HG02943 (cell line): ENCODE results near the gene ALDH18A1.

ENCODE experiments used
- ATAC-seq: cut with Tn5 transposase; IDR thresholded peaks from one replicate; pipeline ENCODE4 v1.9.1; 2021; ENCODE audit warnings: mild to moderate bottlenecking, low read depth, moderate library complexity; ENCODE audit not compliant: unreplicated experiment

The ALDH18A1 gene

GRCh38 chr10:95559896-95560277 lies 96.6 kb downstream of the ALDH18A1 start:
- ATAC-seq: no peak

- ATAC-seq: no peak
Observed at GRCh38 chr10:95559471-95559870, 97.0 kb downstream of the ALDH18A1 start.

- ATAC-seq: no peak
Observed at GRCh38 chr10:95558593-95559320, 97.8 kb downstream of the ALDH18A1 start.

GRCh38 chr10:95556994-95557767 lies 99.3 kb downstream of the ALDH18A1 start:
- no peak for ATAC-seq
